Myometrial cell (primary cell): ENCODE data around the gene GRIN3B. TPM values are rescaled to one million over a fixed set of nuclear protein-coding genes. Genes with fewer than 3 reads are reported as not detected.

ENCODE experiments used
- total RNA-seq: library from RNA; depleted of rRNA; stranded (reverse); fragments of >200 nt; gene quantifications from 2 replicates; pipeline ENCODE4 v1.2.3, GENCODE V29; 2015

The GRIN3B gene, protein sequence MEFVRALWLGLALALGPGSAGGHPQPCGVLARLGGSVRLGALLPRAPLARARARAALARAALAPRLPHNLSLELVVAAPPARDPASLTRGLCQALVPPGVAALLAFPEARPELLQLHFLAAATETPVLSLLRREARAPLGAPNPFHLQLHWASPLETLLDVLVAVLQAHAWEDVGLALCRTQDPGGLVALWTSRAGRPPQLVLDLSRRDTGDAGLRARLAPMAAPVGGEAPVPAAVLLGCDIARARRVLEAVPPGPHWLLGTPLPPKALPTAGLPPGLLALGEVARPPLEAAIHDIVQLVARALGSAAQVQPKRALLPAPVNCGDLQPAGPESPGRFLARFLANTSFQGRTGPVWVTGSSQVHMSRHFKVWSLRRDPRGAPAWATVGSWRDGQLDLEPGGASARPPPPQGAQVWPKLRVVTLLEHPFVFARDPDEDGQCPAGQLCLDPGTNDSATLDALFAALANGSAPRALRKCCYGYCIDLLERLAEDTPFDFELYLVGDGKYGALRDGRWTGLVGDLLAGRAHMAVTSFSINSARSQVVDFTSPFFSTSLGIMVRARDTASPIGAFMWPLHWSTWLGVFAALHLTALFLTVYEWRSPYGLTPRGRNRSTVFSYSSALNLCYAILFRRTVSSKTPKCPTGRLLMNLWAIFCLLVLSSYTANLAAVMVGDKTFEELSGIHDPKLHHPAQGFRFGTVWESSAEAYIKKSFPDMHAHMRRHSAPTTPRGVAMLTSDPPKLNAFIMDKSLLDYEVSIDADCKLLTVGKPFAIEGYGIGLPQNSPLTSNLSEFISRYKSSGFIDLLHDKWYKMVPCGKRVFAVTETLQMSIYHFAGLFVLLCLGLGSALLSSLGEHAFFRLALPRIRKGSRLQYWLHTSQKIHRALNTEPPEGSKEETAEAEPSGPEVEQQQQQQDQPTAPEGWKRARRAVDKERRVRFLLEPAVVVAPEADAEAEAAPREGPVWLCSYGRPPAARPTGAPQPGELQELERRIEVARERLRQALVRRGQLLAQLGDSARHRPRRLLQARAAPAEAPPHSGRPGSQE
- total RNA-seq, result 0.58 TPM in 1 of 2 replicates, not detected in the other

DNA sequence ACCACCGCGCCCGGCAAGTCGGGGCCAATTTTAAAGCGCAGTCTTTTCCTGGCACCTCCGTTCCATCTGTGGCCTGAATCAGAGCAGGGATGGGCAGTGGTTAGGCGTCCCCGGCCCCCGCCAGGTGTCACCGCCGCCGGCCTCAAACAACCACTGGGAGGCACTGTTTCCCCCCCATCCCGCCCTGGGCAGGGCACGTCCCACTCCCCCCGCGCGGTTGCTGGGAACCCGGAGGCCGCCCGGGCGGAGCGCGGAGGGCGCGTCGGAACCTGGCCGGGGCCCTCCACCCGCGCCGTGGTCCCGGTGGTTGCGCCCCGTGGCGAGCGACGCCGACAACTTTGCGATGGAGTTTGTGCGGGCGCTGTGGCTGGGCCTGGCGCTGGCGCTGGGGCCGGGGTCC, at the start of gene GRIN3B:
Gene GRIN3B, plus strand, starts transcription at position 325 of the 400 bp plus-strand sequence. Its CDS starts 19 bp downstream, at position 344.

DNA sequence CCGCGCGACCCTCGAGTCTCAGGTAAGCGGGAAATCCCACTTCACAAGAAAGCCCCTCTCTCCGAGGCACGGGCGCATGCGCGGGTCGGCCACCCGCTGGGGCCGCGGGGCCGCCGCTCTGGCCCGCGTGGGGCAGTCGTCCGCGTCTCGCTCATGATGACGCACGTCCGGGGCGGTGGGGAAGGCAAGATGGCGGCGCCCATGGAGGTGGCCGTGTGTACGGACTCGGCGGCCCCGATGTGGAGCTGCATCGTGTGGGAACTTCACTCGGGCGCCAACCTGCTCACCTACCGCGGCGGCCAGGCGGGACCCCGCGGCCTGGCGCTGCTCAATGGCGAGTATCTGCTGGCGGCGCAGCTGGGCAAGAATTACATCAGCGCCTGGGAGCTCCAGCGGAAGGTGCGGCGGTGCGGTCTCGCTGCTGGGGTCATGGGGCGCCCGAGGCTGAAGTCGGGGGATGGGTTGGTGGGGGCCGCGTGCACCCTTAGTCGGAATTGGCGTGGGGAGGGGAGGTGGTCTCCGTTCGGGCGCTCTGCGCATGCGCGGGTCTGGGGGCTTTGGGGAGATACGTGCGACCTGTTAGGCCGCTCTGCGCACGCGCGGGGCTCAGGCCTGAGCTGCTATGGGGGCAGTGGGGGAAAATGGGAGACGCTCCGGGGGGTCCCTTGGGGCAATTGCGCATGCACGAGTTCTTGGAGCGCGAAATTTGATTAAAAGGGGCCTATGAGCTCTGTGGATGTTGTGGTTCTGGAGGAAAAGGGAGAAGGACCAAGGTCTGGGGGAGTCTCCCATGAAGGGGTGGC, 15.9 kb upstream of the GRIN3B start, which contains the start of gene WDR18:
Gene WDR18, plus strand, starts transcription at position 181 of the 803 bp plus-strand sequence. Its CDS starts 9 bp downstream, at position 190.

DNA sequence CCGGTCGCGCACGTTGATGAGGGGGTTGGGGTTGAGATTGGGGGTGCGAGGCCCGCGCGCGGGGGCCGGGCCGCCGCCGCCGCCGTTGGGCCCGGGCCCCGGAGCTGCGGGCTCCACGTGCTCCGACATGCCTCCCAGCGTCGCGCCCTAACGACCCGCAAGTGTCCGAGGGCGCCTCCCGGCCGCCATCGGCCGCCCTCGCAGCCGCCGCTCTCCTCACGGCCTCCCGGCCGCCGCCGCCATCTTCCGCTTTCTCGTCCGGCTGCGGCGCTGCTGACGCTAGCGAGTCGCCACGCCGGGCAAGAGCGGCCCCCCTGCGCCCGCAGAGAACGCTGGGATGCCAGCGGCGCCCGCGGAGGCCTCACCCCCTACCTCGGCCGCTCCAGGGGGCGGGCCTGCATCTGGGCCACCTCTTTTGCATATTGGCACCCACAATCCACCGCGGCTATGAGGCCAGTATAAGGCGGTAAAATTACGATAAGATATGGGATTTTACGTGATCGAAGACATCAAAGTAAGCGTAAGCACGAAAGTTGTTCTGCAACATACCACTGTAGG, 20.7 kb downstream of the GRIN3B start, which contains the start of gene TMEM259:
Gene TMEM259, minus strand, starts transcription at position 256 of the 558 bp plus-strand sequence. Its CDS starts 127 bp downstream, at position 129.

DNA sequence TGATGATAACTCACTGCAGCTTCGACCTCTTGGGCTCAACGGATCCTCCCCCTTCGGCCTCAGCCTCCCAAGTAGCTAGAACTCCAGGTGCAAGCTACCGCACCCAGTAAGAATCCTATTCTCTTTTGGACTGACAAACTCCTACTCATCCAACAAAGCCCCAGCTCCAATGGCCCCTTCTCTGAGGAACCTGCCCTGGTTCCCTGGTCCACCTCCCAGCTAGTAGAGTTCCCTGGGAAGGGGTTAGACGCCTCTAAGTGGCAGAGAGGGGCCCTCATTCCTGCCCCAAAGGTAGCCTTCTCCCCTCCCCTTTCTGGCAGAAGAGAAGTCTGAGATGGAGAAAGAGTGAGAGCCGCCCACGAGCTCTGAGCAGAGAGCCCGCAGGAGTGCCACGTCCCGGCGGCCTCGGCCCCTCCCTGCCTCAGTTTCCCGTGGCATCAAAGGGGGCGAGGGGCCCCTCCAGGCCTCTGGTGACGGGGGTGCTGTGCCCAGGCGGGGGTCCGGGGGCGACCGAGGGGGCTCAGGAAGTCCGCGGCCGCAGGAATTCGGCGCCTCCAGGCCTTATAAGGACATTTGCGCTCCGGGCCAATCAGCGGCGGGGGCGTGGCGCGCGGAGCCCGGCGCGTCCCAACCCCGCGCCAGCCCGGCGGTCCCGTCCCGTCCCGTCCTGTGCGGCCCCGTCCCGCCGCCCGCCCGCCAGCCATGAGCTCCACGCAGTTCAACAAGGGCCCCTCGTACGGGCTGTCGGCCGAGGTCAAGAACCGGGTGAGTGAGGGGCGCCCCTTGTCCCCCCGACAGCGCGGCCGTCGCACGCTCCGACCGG, 26.0 kb downstream of the GRIN3B start, which contains the start of gene CNN2:
Gene CNN2, plus strand, starts transcription at position 649 of the 823 bp plus-strand sequence. Its CDS starts 54 bp downstream, at position 703.

DNA sequence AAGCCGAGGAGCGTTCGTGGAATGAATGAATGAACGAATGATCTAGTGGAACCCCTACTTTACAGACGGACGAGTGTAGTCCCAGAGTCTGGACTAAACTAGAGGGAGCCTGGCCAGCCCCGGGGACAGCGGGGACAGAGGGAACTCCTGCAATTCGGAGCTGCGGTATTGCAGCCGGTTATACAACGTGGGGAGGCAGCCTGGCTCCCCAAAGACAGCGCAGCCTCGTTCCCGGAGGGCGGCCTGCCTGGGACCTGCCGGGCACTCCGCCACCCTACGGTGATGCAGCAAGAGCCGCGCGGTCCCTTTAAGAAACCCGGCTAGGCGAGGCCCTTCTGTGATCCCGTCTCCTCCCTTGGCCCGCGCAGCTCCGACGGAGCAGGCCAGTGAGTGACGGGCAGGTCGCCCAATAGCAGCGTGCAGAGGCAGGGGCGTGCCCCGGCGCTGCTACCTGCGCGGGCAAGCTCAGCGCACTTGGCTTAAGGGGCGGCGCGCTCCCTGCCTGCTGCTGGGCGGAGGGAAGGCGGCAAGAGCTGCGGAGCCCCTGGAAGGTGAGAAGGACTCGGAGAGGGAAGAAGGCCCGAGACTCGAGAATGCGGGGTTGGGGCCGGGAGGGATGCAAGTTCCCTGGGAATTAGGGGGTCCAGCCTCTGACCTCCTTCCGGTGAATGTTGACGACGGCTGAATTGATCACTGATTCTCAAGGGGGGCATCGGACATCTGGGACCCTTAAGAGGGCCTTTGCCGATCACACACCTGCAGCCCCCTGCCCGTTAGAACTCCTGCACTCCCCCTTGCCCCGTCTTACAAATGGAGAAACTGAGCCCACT, 39.6 kb downstream of the GRIN3B start, which contains the start of gene ABCA7:
Gene ABCA7, plus strand, starts transcription at position 462 of the 830 bp plus-strand sequence. CDS start 1,255 bp downstream, outside the sequence.

Other genes starting within 250 kb of the GRIN3B start
- 0.86 TPM in 1 of 2 replicates, not detected in the other for gene MISP, start 249.3 kb upstream of the GRIN3B start, total RNA-seq
- 250 and 351 TPM in 2 replicates for gene PTBP1, start 203.0 kb upstream of the GRIN3B start, total RNA-seq
- gene PLPPR3, start 178.5 kb upstream of the GRIN3B start, total RNA-seq, result 0.35 and 0.58 TPM in 2 replicates
- gene AZU1, start 172.6 kb upstream of the GRIN3B start, total RNA-seq, result not detected in 2 replicates
- gene PRTN3, start 159.4 kb upstream of the GRIN3B start, total RNA-seq, result not detected in 2 replicates
- gene ELANE, start 148.1 kb upstream of the GRIN3B start, total RNA-seq, result not detected in 2 replicates
- 2.0 and 5.7 TPM in 2 replicates for gene CFD, start 140.8 kb upstream of the GRIN3B start, total RNA-seq
- gene MED16, start 107.2 kb upstream of the GRIN3B start, total RNA-seq, result 35.4 and 44.7 TPM in 2 replicates
- gene RNU6-9, start 106.9 kb upstream of the GRIN3B start, total RNA-seq, result not detected in 2 replicates
- gene R3HDM4, start 87.2 kb upstream of the GRIN3B start, total RNA-seq, result 34.7 and 66.6 TPM in 2 replicates
- 0.18 TPM in 1 of 2 replicates, not detected in the other for gene KISS1R, start 83.1 kb upstream of the GRIN3B start, total RNA-seq
- gene ARID3A, start 74.4 kb upstream of the GRIN3B start, total RNA-seq, result 11.7 and 15.3 TPM in 2 replicates
- gene WDR18, start 16.1 kb upstream of the GRIN3B start, total RNA-seq, result 45.7 and 62.3 TPM in 2 replicates
- gene TMEM259, start 20.7 kb downstream of the GRIN3B start, total RNA-seq, result 175 and 210 TPM in 2 replicates
- gene RNU6-2, start 21.1 kb downstream of the GRIN3B start, total RNA-seq, result not detected in 2 replicates
- gene CNN2, start 26.2 kb downstream of the GRIN3B start, total RNA-seq, result 299 and 306 TPM in 2 replicates
- 2.3 and 5.3 TPM in 2 replicates for gene ABCA7, start 39.7 kb downstream of the GRIN3B start, total RNA-seq
- gene ARHGAP45, start 66.7 kb downstream of the GRIN3B start, total RNA-seq, result 3.5 and 8.5 TPM in 2 replicates
- gene POLR2E, start 95.0 kb downstream of the GRIN3B start, total RNA-seq, result 360 and 361 TPM in 2 replicates
- 478 TPM in 2 replicates for gene GPX4, start 103.6 kb downstream of the GRIN3B start, total RNA-seq
- 34.9 and 36.0 TPM in 2 replicates for gene SBNO2, start 173.8 kb downstream of the GRIN3B start, total RNA-seq
- 75.2 and 81.2 TPM in 2 replicates for gene STK11, start 205.4 kb downstream of the GRIN3B start, total RNA-seq
- 3.0 and 7.2 TPM in 2 replicates for gene CBARP, start 237.6 kb downstream of the GRIN3B start, total RNA-seq
- 63.1 and 89.1 TPM in 2 replicates for gene ATP5F1D, start 241.3 kb downstream of the GRIN3B start, total RNA-seq
- 6.2 and 9.5 TPM in 2 replicates for gene MIDN, start 248.2 kb downstream of the GRIN3B start, total RNA-seq